H9 (cell line): Measurements from ENCODE around the gene MPZL1. TPM values are rescaled to one million over a fixed set of nuclear protein-coding genes. Genes with fewer than 3 reads are reported as not detected.
A peak's percentile ranks its signal among the peaks of the same experiment; 100 is the strongest.

Source experiments
- DNase-seq: peaks from one replicate; pipeline ENCODE4 v3.0.0-alpha.2; 2017
- H2AFZ ChIP-seq: one replicate; pipeline ENCODE4 v1.6.1; 2013; ENCODE audit warnings: mild to moderate bottlenecking, low read length, control low read depth, moderate library complexity
- H2AK5ac ChIP-seq: 2 replicates; pipeline ENCODE4 v1.6.1; 2013; ENCODE audit warnings: low read length, control low read depth, mixed read lengths; ENCODE audit not compliant: insufficient read length
- H2BK120ac ChIP-seq: one replicate; pipeline ENCODE4 v1.6.1; 2013; ENCODE audit warnings: low read depth, mild to moderate bottlenecking, low read length, control low read depth, inconsistent platforms; ENCODE audit not compliant: poor library complexity, severe bottlenecking
- H2BK12ac ChIP-seq: 2 replicates; pipeline ENCODE4 v1.6.1; 2013; ENCODE audit warnings: low read length, control low read depth, mixed read lengths, low read depth; ENCODE audit not compliant: insufficient read length
- H2BK15ac ChIP-seq: 2 replicates; pipeline ENCODE4 v1.6.1; 2013; ENCODE audit warnings: low read depth, low read length, control low read depth
- H2BK20ac ChIP-seq: one replicate; pipeline ENCODE4 v1.6.1; 2013; ENCODE audit warnings: low read depth, mild to moderate bottlenecking, low read length, control low read depth, inconsistent platforms; ENCODE audit not compliant: poor library complexity, severe bottlenecking
- H2BK5ac ChIP-seq: 2 replicates; pipeline ENCODE4 v1.6.1; 2013; ENCODE audit warnings: low read length, control low read depth, mixed read lengths; ENCODE audit not compliant: insufficient read length
- H3K14ac ChIP-seq: 2 replicates; pipeline ENCODE4 v1.6.1; 2013; ENCODE audit warnings: low read length, control low read depth; ENCODE audit not compliant: insufficient read depth
- H3K18ac ChIP-seq: 2 replicates; pipeline ENCODE4 v1.6.1; 2013; ENCODE audit warnings: low read depth, mild to moderate bottlenecking, mixed read lengths, low read length, control low read depth; ENCODE audit not compliant: insufficient read length
- H3K23ac ChIP-seq: 2 replicates; pipeline ENCODE4 v1.6.1; 2013; ENCODE audit warnings: low read length, control low read depth, mixed read lengths, low read depth; ENCODE audit not compliant: insufficient read length
- H3K23me2 ChIP-seq: 2 replicates; pipeline ENCODE4 v1.6.1; 2013; ENCODE audit warnings: low read depth, mild to moderate bottlenecking, mixed read lengths, low read length, control low read depth; ENCODE audit not compliant: insufficient read length, poor library complexity, severe bottlenecking
- H3K27ac ChIP-seq: 2 replicates; pipeline ENCODE4 v1.5.1; 2013; ENCODE audit warnings: low read length, control low read depth, mixed read lengths, low read depth; ENCODE audit not compliant: insufficient read length
- H3K27me3 ChIP-seq: 2 replicates; pipeline ENCODE4 v1.6.1; 2013; ENCODE audit warnings: low read length, control low read depth, inconsistent platforms; ENCODE audit not compliant: insufficient read depth
- H3K4ac ChIP-seq: 2 replicates; pipeline ENCODE4 v1.6.1; 2013; ENCODE audit warnings: low read depth, mild to moderate bottlenecking, control low read depth, inconsistent platforms, low read length, moderate library complexity
- H3K4me1 ChIP-seq: 2 replicates; pipeline ENCODE4 v1.6.1; 2013; ENCODE audit warnings: low read length, control low read depth, inconsistent platforms; ENCODE audit not compliant: insufficient read depth
- H3K4me2 ChIP-seq: 2 replicates; pipeline ENCODE4 v1.6.1; 2013; ENCODE audit warnings: low read length, control low read depth, mixed read lengths; ENCODE audit not compliant: insufficient read length, insufficient read depth
- H3K56ac ChIP-seq: 2 replicates; pipeline ENCODE4 v1.6.1; 2013; ENCODE audit warnings: low read depth, mild to moderate bottlenecking, mixed read lengths, low read length, control low read depth; ENCODE audit not compliant: insufficient read length
- H3K79me1 ChIP-seq: 2 replicates; pipeline ENCODE4 v1.6.1; 2013; ENCODE audit warnings: low read depth, mild to moderate bottlenecking, moderate library complexity, low read length, control low read depth, inconsistent platforms; ENCODE audit not compliant: insufficient read depth, poor library complexity, severe bottlenecking
- H3K79me2 ChIP-seq: 2 replicates; pipeline ENCODE4 v1.6.1; 2013; ENCODE audit warnings: low read length, control low read depth, inconsistent platforms; ENCODE audit not compliant: insufficient read depth
- H3K9ac ChIP-seq: 2 replicates; pipeline ENCODE4 v1.6.1; 2013; ENCODE audit warnings: low read length, control low read depth, mixed read lengths; ENCODE audit not compliant: insufficient read length; ENCODE audit errors: extremely low read depth
- H3K9me3 ChIP-seq: one replicate; pipeline ENCODE4 v1.6.1; 2013; ENCODE audit warnings: low read depth, low read length, inconsistent platforms; ENCODE audit not compliant: control insufficient read depth
- H3T11ph ChIP-seq: one replicate; pipeline ENCODE4 v1.6.1; 2013; ENCODE audit warnings: mild to moderate bottlenecking, low read length, control low read depth, inconsistent platforms
- H4K20me1 ChIP-seq: one replicate; pipeline ENCODE4 v1.6.1; 2013; ENCODE audit not compliant: control insufficient read depth, insufficient read length, insufficient read depth
- H4K5ac ChIP-seq: 2 replicates; pipeline ENCODE4 v1.6.1; 2013; ENCODE audit warnings: low read depth, mild to moderate bottlenecking, mixed read lengths, low read length, control low read depth; ENCODE audit not compliant: insufficient read length
- H4K8ac ChIP-seq: replicated peaks from 2 replicates; pipeline ENCODE4 v1.6.1; 2013; ENCODE audit warnings: low read length, control low read depth, mixed read lengths, low read depth; ENCODE audit not compliant: insufficient read length
- H4K91ac ChIP-seq: 2 replicates; pipeline ENCODE4 v1.6.1; 2013; ENCODE audit warnings: low read depth, mild to moderate bottlenecking, moderate library complexity, mixed read lengths, low read length, control low read depth; ENCODE audit not compliant: insufficient read length
- H3K27ac Mint-ChIP-seq, 3 experiments: 2 replicates in 2 of 3; 3 replicates in 1 of 3; pipeline ENCODE4 v1.8.0; 2020 to 2021; ENCODE audit warnings: mixed read lengths in 3 of 3, mild to moderate bottlenecking in 1 of 3, moderate library complexity in 1 of 3
- H3K27me3 Mint-ChIP-seq: 2 replicates; pipeline ENCODE4 v1.8.0; 2021; ENCODE audit warnings: low read depth, mild to moderate bottlenecking, moderate library complexity, mixed read lengths
- H3K36me3 Mint-ChIP-seq, 3 experiments: 2 replicates in 2 of 3; 3 replicates in 1 of 3; pipeline ENCODE4 v1.8.0; 2020 to 2021; ENCODE audit warnings: low read depth in 3 of 3, mixed read lengths in 3 of 3; ENCODE audit not compliant: insufficient read depth in 1 of 3
- H3K4me1 Mint-ChIP-seq, 2 experiments: 2 replicates each; pipeline ENCODE4 v1.8.0; 2020; ENCODE audit warnings: mixed read lengths in 2 of 2
- H3K4me3 Mint-ChIP-seq, 2 experiments: 2 replicates in 1 of 2; 3 replicates in 1 of 2; pipeline ENCODE4 v1.8.0; 2020 to 2021; ENCODE audit warnings: mild to moderate bottlenecking in 2 of 2, mixed read lengths in 2 of 2, moderate library complexity in 1 of 2
- H3K9me3 Mint-ChIP-seq, 2 experiments: 2 replicates in 1 of 2; 3 replicates in 1 of 2; pipeline ENCODE4 v1.8.0; 2020; ENCODE audit warnings: mild to moderate bottlenecking in 2 of 2, mixed read lengths in 2 of 2, moderate library complexity in 1 of 2
- WGBS: extraction: QIAGEN DNeasy Blood & Tissue Kit; methylation state at CpG from one replicate; pipeline ENCODE4 v1.1.7; 2013; ENCODE audit warnings: missing lambda C conversion rate, low lambda C conversion rate, mixed read lengths; ENCODE audit not compliant: insufficient read length; ENCODE audit errors: extremely low coverage; 5-methylcytosine and 5-hydroxymethylcytosine counted together
- total RNA-seq: library from RNA; stranded (reverse); gene quantifications from 2 replicates; pipeline ENCODE4 v1.2.1, GENCODE V29; 2021
- TF ChIP-seq, protein P1 (sequence below): fragments of 200-600 bp; sonication (generic); conservative IDR thresholded peaks from 3 replicates; pipeline ENCODE4 v1.8.0; 2021; ENCODE audit warnings: antibody characterized with exemption, mild to moderate bottlenecking

MPZL1 gene
- total RNA-seq, 1 experiment from 2014 or later = 60.7 TPM

DNA sequence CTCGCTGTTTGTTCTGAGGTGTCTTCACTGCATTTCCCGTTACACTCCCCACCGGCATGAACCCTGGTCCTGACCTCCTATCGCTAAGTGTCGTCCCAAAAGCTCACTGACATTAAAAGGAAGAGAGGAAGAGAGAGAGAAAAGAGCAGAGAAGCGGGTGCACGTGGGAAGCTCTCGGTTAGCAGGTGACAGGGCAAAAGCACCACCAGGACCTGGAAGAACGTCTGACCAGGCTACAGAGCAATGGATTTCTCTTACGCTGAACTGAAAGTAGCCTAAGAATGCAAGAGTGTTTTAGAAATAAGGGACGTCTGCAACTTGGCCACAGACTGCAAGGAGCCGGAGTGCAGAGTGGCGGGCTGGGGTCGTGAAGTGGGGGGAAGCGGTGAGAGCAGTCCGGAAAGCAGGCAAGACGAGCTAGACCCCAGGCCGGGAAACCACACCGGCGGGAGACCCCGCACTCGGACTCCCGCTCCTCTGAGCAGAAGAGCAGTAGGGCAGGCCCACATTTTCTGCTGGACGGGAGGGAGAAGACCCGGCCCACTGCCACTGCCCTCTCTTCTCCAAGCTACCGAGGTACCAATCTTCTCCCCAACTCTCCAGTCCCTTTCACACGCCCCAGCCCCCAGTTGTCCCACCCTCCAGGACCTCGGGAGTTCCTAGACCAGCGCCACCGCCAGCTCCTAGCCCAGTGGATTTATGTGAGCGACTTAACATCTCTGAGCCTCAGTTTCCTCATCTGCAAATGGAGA lies 8.3 kb upstream of the MPZL1 start:
- no peak overlapping the region for H4K5ac ChIP-seq
- Mint-ChIP-seq H3K27me3 (peaks cover 27% of the 10 kb centered on the region), H3K36me3 (peaks cover 0 to 2% (median 0%) of the 10 kb centered on the region in 3 experiments; a peak in 2 of 7 replicates), H3K27ac (no peak overlapping the region), H3K4me3 (peak overlapping the region; percentile 87 to 89), H3K9me3 (peaks cover 2 to 7% of the 10 kb centered on the region in 2 experiments; a peak in 2 of 5 replicates), H3K4me1 (peaks cover 23 to 36% of the 10 kb centered on the region in 2 experiments)
- peaks cover 5% of the 10 kb centered on the region for H3K23me2 ChIP-seq
- no peak overlapping the region for H2AFZ ChIP-seq
- H2BK15ac ChIP-seq = no peak overlapping the region
- H4K8ac ChIP-seq = no peak overlapping the region
- H3K9me3 ChIP-seq = no peaks in the 10 kb centered on the region
- no peak overlapping the region for H2AK5ac ChIP-seq
- no peak overlapping the region for H3T11ph ChIP-seq
- no peak overlapping the region for H3K4ac ChIP-seq
- H3K79me1 ChIP-seq = no peaks in the 10 kb centered on the region
- DNase-seq = peak; percentile 59
- no peak overlapping the region for H3K27ac ChIP-seq
- H2BK5ac ChIP-seq = no peak overlapping the region
- no peak overlapping the region for H2BK20ac ChIP-seq
- no peak overlapping the region for H3K23ac ChIP-seq
- H3K14ac ChIP-seq = no peak overlapping the region
- H3K27me3 ChIP-seq = no peaks in the 10 kb centered on the region; the same call in 1 of the 2 replicates
- peak overlapping the region; percentile 49 for H3K4me2 ChIP-seq
- H3K9ac ChIP-seq = no peak overlapping the region
- no peaks in the 10 kb centered on the region for H3K79me2 ChIP-seq
- no peaks in the 10 kb centered on the region for H4K20me1 ChIP-seq
- H3K56ac ChIP-seq = no peak overlapping the region
- no CpG with 5 or more reads among the region's 31 CpGs for WGBS
- no peak overlapping the region for H2BK120ac ChIP-seq
- no peak overlapping the region for H3K18ac ChIP-seq
- H3K4me1 ChIP-seq = 0 out of 2 replicates have a peak, but pooled peaks cover under 1% of the 10 kb centered on the region
- no peak overlapping the region for H4K91ac ChIP-seq
- no peak overlapping the region for H2BK12ac ChIP-seq
- TF ChIP-seq, protein P1, sequence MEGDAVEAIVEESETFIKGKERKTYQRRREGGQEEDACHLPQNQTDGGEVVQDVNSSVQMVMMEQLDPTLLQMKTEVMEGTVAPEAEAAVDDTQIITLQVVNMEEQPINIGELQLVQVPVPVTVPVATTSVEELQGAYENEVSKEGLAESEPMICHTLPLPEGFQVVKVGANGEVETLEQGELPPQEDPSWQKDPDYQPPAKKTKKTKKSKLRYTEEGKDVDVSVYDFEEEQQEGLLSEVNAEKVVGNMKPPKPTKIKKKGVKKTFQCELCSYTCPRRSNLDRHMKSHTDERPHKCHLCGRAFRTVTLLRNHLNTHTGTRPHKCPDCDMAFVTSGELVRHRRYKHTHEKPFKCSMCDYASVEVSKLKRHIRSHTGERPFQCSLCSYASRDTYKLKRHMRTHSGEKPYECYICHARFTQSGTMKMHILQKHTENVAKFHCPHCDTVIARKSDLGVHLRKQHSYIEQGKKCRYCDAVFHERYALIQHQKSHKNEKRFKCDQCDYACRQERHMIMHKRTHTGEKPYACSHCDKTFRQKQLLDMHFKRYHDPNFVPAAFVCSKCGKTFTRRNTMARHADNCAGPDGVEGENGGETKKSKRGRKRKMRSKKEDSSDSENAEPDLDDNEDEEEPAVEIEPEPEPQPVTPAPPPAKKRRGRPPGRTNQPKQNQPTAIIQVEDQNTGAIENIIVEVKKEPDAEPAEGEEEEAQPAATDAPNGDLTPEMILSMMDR = no peak
